ENCODE measurements around the gene SPATA1. TPM values are rescaled to one million over a fixed set of nuclear protein-coding genes. Genes with fewer than 3 reads are reported as not detected.

The SPATA1 gene
- total RNA-seq, 1 donor from 2014 or later, result 1.5 TPM

DNA sequence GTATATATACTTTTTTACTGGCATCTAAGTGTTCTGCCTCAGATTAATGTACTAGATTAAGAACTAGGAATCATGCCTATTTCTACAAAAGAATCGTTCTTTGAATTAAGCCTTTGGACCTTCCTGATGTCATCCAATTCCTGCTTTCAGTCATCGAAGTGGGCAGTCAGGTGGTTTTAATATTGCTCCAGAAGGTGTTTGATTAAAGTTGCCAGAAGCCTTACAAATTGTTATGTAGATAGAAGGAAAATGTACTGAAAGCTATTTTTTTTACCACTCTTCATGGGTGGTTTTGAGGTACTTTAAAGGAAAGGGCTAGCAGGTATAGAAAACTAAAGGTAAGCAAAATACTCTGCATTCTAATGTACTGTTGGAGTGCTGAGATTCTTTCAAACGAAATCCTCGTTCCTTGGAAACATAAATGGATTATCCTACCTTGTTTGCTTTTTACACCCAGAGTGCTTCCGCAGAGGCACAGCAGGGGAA, 67.3 kb downstream of the SPATA1 start:
- no peak for DNase-seq (ENCODE audit: low read depth, low spot score)
- H3K36me3 Mint-ChIP-seq (ENCODE audit: low read depth), result no peaks in the 10 kb centered on the region
- peak overlapping the region; percentile 96 for H3K4me3 Mint-ChIP-seq

DNA sequence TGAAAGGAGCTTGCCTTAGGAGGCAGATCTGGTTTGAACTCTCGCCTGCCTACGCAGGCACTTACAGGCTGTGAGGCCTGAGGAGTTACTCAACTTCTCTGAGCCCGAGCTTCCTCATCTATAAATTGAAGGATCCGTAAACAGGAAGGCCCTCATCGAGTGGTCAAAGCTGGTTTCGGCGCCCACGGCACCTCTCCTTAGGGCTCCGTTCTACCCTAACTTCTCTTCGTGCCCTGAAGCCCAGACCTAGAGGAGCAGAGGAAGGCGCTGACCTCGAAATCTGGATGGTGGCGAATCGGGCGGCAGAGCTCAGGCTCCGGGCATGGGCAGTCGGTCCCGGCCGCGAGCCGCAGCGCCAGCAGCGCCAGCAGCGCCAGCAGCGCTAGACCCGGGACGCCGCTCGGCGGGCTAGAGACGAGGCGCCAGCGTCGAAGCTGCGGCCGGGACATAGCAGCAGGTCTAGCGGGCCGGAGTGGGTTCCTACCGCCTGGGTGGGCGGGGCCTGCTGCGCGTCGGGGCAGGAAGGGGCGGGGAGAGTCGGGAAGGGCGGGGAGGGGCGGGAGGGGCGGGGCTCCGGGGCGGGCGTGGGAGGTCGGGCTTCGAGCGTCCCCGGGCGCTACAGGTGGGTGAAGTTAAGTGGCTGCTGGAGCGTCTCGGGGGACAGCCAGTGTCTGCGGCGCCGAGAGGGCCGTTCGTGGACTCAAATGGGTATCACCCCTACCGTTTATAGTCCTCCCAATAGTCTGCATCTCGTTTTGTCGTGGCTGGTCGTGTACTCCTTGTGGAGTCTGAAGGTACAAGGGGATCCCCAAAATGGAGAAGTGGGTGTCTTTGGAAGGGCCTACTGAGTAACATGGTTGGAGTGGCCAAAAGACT, 68.0 kb downstream of the SPATA1 start, which contains the start of gene CTBS:
CTBS (minus strand) TSS at position 474 of the 876 bp plus-strand sequence; CDS start at position 449, 25 bp downstream.
- Mint-ChIP-seq H3K9me3 (no peaks in the 10 kb centered on the region), H3K27ac (ENCODE audit: unreplicated experiment) (peak within 1 kb of the TSS; percentile 97), H3K27me3 (ENCODE audit: low read depth) (no peaks in the 10 kb centered on the region), H3K4me1 (peaks cover 19% of the 10 kb centered on the region), H3K36me3 (ENCODE audit: low read depth) (no peaks in the 10 kb centered on the region), H3K4me3 (peak within 1 kb of the TSS; percentile 96)
- peak; percentile 67 for DNase-seq (ENCODE audit: low read depth, low spot score)
- TF ChIP-seq, protein P1, sequence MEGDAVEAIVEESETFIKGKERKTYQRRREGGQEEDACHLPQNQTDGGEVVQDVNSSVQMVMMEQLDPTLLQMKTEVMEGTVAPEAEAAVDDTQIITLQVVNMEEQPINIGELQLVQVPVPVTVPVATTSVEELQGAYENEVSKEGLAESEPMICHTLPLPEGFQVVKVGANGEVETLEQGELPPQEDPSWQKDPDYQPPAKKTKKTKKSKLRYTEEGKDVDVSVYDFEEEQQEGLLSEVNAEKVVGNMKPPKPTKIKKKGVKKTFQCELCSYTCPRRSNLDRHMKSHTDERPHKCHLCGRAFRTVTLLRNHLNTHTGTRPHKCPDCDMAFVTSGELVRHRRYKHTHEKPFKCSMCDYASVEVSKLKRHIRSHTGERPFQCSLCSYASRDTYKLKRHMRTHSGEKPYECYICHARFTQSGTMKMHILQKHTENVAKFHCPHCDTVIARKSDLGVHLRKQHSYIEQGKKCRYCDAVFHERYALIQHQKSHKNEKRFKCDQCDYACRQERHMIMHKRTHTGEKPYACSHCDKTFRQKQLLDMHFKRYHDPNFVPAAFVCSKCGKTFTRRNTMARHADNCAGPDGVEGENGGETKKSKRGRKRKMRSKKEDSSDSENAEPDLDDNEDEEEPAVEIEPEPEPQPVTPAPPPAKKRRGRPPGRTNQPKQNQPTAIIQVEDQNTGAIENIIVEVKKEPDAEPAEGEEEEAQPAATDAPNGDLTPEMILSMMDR (conservative IDR thresholded peaks at IDR 0.05), result no peak

More for the DNA sequence above, 67.3 kb downstream of the SPATA1 start:
- H3K4me1 Mint-ChIP-seq, result peaks cover 19% of the 10 kb centered on the region
- no peaks in the 10 kb centered on the region for H3K9me3 Mint-ChIP-seq
- no peaks in the 10 kb centered on the region for H3K27me3 Mint-ChIP-seq (ENCODE audit: low read depth)
- TF ChIP-seq, protein P1 (conservative IDR thresholded peaks at IDR 0.05), result no peak
- peak overlapping the region; percentile 97 for H3K27ac Mint-ChIP-seq (ENCODE audit: unreplicated experiment)

DNA sequence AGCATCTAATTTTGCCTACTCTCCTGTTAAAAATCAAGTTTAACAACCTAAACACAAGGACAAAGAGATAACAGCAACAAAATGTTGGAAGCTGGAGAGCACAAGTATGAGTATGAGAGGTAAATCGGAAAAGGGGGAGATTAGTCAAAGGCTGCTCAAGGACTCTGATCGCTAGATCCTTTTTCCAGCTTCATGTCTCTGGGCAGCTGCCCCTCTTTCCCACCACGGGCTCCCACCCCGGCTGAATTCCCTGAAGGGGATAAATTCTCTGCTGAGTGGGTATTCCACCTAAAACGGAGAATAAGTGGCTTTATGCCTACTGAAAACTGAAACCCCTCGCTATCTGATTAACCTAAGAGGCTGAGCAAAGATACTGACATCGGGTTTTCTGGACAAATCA, 68.8 kb downstream of the SPATA1 start:
- H3K27ac Mint-ChIP-seq (ENCODE audit: unreplicated experiment), result no peak overlapping the region
- DNase-seq (ENCODE audit: low read depth, low spot score), result no peak
- H3K27me3 Mint-ChIP-seq (ENCODE audit: low read depth), result no peaks in the 10 kb centered on the region
- peak overlapping the region; percentile 96 for H3K4me3 Mint-ChIP-seq
- no peaks in the 10 kb centered on the region for H3K9me3 Mint-ChIP-seq
- no peaks in the 10 kb centered on the region for H3K36me3 Mint-ChIP-seq (ENCODE audit: low read depth)
- TF ChIP-seq, protein P1 (conservative IDR thresholded peaks at IDR 0.05), result no peak
- peaks cover 19% of the 10 kb centered on the region for H3K4me1 Mint-ChIP-seq

DNA sequence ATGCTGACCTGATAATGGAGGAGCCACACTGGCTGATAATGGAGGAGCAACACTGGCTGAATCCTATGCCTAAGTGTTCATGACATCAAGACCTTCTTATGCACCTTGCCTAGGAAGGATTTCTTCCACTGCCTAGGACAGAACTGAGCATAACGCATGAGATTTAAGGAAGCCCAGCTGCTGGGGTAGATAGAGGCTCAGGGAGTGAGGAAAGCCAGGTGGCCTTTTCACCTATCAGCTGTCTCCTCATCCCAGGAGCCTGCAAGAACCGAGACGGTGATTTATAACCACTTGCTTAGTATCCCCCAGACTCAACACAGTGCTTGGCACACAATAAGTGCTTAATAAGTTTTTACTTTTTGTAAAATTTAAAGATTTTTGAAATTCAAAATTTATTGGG, 75.5 kb downstream of the SPATA1 start:
- Mint-ChIP-seq H3K9me3 (peaks cover 4% of the 10 kb centered on the region), H3K36me3 (ENCODE audit: low read depth) (no peaks in the 10 kb centered on the region), H3K4me1 (peaks cover 9% of the 10 kb centered on the region), H3K4me3 (no peak overlapping the region), H3K27me3 (ENCODE audit: low read depth) (no peaks in the 10 kb centered on the region), H3K27ac (ENCODE audit: unreplicated experiment) (no peak overlapping the region)
- TF ChIP-seq, protein P1 (conservative IDR thresholded peaks at IDR 0.05), result no peak
- no peak for DNase-seq (ENCODE audit: low read depth, low spot score)

DNA sequence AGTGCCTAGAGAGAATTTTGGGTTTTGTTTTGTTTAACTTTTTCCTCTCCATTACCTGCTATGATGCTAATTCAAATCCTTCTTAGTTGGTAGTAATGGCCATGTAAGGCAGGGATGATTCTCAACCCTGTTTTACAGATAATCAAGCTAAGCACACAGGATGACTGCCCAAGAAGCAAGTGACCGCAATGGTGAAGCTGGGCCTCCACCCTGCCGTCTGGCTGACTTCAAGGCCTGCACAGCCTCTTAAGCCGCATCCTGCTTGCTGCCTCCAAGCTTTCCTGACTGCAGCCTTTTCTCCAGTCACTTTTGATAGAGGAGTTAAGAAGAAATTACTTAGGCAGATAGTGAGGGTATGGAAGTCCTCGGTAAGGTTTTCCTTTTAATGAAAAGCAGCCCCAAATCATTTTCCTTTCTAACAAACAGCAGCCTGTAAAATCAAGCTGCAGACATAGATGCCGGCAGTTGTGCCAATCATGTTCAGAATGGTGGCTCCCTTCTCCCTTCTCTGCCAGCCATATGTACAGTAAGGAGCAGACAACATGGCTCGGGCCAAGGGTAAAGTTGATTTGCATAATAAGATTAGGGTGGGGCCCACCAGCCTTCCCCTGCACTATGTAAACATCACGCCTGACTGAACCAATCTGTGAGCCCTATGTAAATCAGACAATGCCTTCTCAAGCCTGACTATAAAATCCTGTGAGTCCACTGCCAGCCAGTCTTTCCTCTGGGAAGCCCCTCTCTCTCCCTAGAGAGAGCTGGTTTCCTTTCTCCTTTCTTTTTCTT, 76.8 kb downstream of the SPATA1 start:
- H3K27me3 Mint-ChIP-seq (ENCODE audit: low read depth), result no peaks in the 10 kb centered on the region
- peaks cover 4% of the 10 kb centered on the region for H3K9me3 Mint-ChIP-seq
- no peak overlapping the region for H3K4me3 Mint-ChIP-seq
- no peak for DNase-seq (ENCODE audit: low read depth, low spot score)
- H3K36me3 Mint-ChIP-seq (ENCODE audit: low read depth), result no peaks in the 10 kb centered on the region
- H3K27ac Mint-ChIP-seq (ENCODE audit: unreplicated experiment), result peak overlapping the region; percentile 8
- peaks cover 9% of the 10 kb centered on the region for H3K4me1 Mint-ChIP-seq
- TF ChIP-seq, protein P1 (conservative IDR thresholded peaks at IDR 0.05), result no peak
